Measurements from ENCODE around the gene SLC16A4.
A peak's percentile ranks its signal among the peaks of the same experiment; 100 is the strongest.
"Not testable (repeated sequence)": the region's sequence is repeated elsewhere in the genome, so short reads cannot be mapped to it uniquely, and the experiment has no call there.

The SLC16A4 gene

GRCh38 chr1:110390692-110391245 is at the start of gene SLC16A4:
TSS of gene SLC16A4 (minus strand) at chr1:110391026. CDS start at chr1:110389323, 1,703 bp downstream.
- DNase-seq = no peak

- not testable (repeated sequence) for DNase-seq
Observed at GRCh38 chr1:110439873-110440272, 49.0 kb upstream of the SLC16A4 start.

GRCh38 chr1:110438893-110439292 is 48.1 kb upstream of the SLC16A4 start:
- no peak for DNase-seq

GRCh38 chr1:110437645-110438299 is 46.9 kb upstream of the SLC16A4 start:
- not testable (repeated sequence) for DNase-seq

- no peak for DNase-seq
Observed at GRCh38 chr1:110436635-110437034, 45.8 kb upstream of the SLC16A4 start.

GRCh38 chr1:110434946-110435345 is 44.1 kb upstream of the SLC16A4 start:
- DNase-seq = no peak

GRCh38 chr1:110433803-110434202 is 43.0 kb upstream of the SLC16A4 start:
- DNase-seq = no peak

- DNase-seq = no peak
Observed at GRCh38 chr1:110433213-110433612, 42.4 kb upstream of the SLC16A4 start.

GRCh38 chr1:110430901-110431300 is 40.1 kb upstream of the SLC16A4 start:
- no peak for DNase-seq

GRCh38 chr1:110430366-110430765 is 39.5 kb upstream of the SLC16A4 start:
- no peak for DNase-seq

- no peak for DNase-seq
Observed at GRCh38 chr1:110428946-110429345, 38.1 kb upstream of the SLC16A4 start.

GRCh38 chr1:110426854-110427253 is 36.0 kb upstream of the SLC16A4 start:
- DNase-seq = no peak

GRCh38 chr1:110425612-110426152 is 34.9 kb upstream of the SLC16A4 start:
- no peak for DNase-seq

- no peak for DNase-seq
Observed at GRCh38 chr1:110424699-110425611, 34.1 kb upstream of the SLC16A4 start.

GRCh38 chr1:110420874-110421793 is 30.3 kb upstream of the SLC16A4 start:
- no peak for DNase-seq

GRCh38 chr1:110420023-110420662 is 29.3 kb upstream of the SLC16A4 start:
- DNase-seq = no peak

GRCh38 chr1:110418729-110419128 is 27.9 kb upstream of the SLC16A4 start:
- no peak for DNase-seq

GRCh38 chr1:110413045-110413444 is 22.2 kb upstream of the SLC16A4 start:
- DNase-seq = not testable (repeated sequence)

GRCh38 chr1:110412576-110412975 is 21.8 kb upstream of the SLC16A4 start:
- DNase-seq = peak; percentile 72

- DNase-seq = no peak
Observed at GRCh38 chr1:110411173-110411735, 20.4 kb upstream of the SLC16A4 start.

- DNase-seq = no peak
Observed at GRCh38 chr1:110409316-110409715, 18.5 kb upstream of the SLC16A4 start.
